Osteocyte (in vitro differentiated cells): ENCODE data around the gene CDC37L1. TPM values are rescaled to one million over a fixed set of nuclear protein-coding genes. Genes with fewer than 3 reads are reported as not detected.

Experiments
- DNase-seq: peaks from one replicate; pipeline ENCODE4 v3.0.0; 2021; ENCODE audit warnings: mixed read lengths; ENCODE audit not compliant: unreplicated experiment; ENCODE audit errors: extremely low spot score
- H3K27ac Mint-ChIP-seq: one replicate; pipeline ENCODE4 v1.8.0; 2021; ENCODE audit warnings: mild to moderate bottlenecking, mixed read lengths; ENCODE audit not compliant: unreplicated experiment
- H3K27me3 Mint-ChIP-seq: one replicate; pipeline ENCODE4 v1.8.0; 2021; ENCODE audit warnings: mixed read lengths; ENCODE audit not compliant: unreplicated experiment
- H3K36me3 Mint-ChIP-seq: one replicate; pipeline ENCODE4 v1.8.0; 2021; ENCODE audit warnings: mixed read lengths; ENCODE audit not compliant: unreplicated experiment
- H3K4me1 Mint-ChIP-seq: one replicate; pipeline ENCODE4 v1.8.0; 2021; ENCODE audit warnings: mixed read lengths; ENCODE audit not compliant: unreplicated experiment
- H3K4me3 Mint-ChIP-seq: one replicate; pipeline ENCODE4 v1.8.0; 2021; ENCODE audit warnings: mild to moderate bottlenecking, moderate library complexity, mixed read lengths; ENCODE audit not compliant: unreplicated experiment
- H3K9me3 Mint-ChIP-seq: one replicate; pipeline ENCODE4 v1.8.0; 2021; ENCODE audit warnings: mixed read lengths; ENCODE audit not compliant: unreplicated experiment
- total RNA-seq: library from RNA; stranded (reverse); gene quantifications from 2 replicates; pipeline ENCODE4 v1.2.1, GENCODE V29; 2021
- TF ChIP-seq, protein P1 (sequence below): fragments of 200-600 bp; sonication (generic); IDR thresholded peaks from 2 replicates; pipeline ENCODE4 v1.5.0; 2021; ENCODE audit warnings: antibody characterized with exemption, mild to moderate bottlenecking, moderate library complexity

Gene CDC37L1
- total RNA-seq, 1 donor from 2014 or later, result 19.9 TPM

DNA sequence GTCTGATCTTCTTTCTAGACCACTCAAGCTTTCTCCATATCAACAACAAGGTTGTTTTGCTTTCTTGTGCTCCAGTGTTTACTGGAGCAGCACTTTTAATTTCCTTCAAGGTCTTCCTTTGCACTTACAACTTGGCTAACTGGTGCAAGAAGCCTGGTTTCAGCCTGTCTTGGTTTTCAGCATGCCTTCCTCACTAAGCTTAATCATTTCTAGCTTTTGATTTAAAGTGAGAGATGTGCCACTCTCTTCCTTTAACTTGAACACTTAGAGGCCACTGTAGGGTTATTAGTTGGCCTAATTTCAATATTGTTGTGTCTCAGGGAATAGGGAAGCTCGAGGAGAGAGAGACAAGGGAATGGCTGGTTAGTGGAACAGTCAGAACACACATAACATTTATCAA, 48.2 kb downstream of the CDC37L1 start:
- no peak overlapping the region for H3K4me3 Mint-ChIP-seq
- H3K36me3 Mint-ChIP-seq, result peaks cover 14% of the 10 kb centered on the region
- no peak overlapping the region for H3K27ac Mint-ChIP-seq
- no peaks in the 10 kb centered on the region for H3K27me3 Mint-ChIP-seq
- H3K4me1 Mint-ChIP-seq, result no peaks in the 10 kb centered on the region
- no peak for DNase-seq
- no peaks in the 10 kb centered on the region for H3K9me3 Mint-ChIP-seq
- TF ChIP-seq, protein P1, sequence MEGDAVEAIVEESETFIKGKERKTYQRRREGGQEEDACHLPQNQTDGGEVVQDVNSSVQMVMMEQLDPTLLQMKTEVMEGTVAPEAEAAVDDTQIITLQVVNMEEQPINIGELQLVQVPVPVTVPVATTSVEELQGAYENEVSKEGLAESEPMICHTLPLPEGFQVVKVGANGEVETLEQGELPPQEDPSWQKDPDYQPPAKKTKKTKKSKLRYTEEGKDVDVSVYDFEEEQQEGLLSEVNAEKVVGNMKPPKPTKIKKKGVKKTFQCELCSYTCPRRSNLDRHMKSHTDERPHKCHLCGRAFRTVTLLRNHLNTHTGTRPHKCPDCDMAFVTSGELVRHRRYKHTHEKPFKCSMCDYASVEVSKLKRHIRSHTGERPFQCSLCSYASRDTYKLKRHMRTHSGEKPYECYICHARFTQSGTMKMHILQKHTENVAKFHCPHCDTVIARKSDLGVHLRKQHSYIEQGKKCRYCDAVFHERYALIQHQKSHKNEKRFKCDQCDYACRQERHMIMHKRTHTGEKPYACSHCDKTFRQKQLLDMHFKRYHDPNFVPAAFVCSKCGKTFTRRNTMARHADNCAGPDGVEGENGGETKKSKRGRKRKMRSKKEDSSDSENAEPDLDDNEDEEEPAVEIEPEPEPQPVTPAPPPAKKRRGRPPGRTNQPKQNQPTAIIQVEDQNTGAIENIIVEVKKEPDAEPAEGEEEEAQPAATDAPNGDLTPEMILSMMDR, result no peak

DNA sequence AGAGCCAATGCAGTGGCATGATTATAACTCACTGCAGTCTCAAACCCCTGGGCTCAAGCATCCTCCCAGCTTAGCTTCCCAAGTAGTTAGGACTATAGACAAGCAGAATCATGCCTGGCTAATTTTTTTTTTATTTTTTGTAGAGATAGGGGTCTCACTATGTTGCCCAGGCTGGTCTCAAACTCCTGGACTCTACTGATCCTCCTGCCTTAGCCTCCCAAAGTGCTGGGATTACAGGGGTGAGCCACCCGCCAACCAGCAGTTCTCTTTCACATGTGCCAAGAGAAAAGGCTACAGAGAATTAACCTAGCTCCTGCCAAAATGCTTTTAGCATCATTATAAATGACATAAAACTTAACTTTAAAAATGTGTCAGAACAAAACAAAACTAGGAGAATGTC, 53.5 kb downstream of the CDC37L1 start:
- Mint-ChIP-seq H3K4me1 (peaks cover 3% of the 10 kb centered on the region), H3K9me3 (no peaks in the 10 kb centered on the region), H3K36me3 (peaks cover 5% of the 10 kb centered on the region), H3K27ac (peak overlapping the region; percentile 31), H3K27me3 (no peaks in the 10 kb centered on the region), H3K4me3 (no peak overlapping the region)
- no peak for DNase-seq
- TF ChIP-seq, protein P1, result no peak

DNA sequence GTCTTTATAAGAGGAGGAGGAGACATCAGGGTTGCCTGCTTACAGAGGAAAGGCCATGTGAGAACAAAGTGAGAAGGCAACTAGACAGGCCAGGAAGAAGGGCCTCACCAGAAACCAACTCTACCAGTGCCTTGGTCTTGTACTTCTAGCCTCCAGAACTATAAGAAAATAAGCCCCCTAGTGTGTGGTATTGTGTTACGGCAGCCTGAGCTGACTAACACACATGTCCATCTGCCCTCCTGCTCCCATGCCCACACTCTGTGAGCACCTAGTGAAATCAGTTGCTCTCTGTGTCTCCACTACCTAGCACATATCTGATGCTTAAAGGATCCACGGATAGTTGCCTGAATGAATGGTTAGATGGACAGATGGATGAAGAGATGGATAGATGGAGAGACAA, 54.8 kb downstream of the CDC37L1 start:
- H3K4me3 Mint-ChIP-seq, result no peak overlapping the region
- H3K27ac Mint-ChIP-seq, result no peak overlapping the region
- DNase-seq, result no peak
- no peaks in the 10 kb centered on the region for H3K9me3 Mint-ChIP-seq
- peaks cover 13% of the 10 kb centered on the region for H3K4me1 Mint-ChIP-seq
- no peaks in the 10 kb centered on the region for H3K27me3 Mint-ChIP-seq
- TF ChIP-seq, protein P1, result no peak
- peaks cover 5% of the 10 kb centered on the region for H3K36me3 Mint-ChIP-seq

DNA sequence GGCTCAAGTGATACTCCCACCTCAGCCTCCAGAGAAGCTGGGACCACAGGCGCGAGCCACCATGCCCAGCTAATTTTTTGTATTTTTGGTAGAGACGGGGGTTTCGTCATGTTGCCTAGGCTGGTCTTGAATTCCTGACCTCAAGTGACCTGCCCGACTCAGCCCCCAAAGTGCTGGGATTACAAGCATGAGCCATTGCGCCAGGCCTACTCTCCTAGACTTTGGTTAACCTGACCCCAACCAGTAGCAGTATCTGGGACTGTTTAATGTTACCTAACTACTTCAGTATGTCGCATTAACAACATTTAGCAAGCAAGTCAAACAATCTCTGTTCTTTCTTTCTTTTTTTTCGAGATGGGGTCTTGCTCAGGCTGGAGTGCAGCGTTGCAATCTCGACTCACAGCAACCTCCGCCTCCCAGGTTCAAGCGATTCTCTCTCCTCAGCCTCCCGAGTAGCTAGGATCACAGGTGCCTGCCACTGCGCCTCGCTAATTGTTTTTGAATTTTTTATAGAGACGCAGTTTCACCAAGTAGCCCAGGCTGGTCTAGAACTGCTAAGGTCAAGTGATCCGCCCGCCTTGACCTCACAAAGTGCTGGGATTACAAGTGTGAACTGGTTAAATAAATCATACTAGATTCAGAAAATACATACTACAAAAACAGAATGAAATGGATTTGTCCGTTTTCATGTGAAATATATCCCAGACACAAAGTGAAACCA, 59.7 kb downstream of the CDC37L1 start:
- Mint-ChIP-seq H3K36me3 (peaks cover 3% of the 10 kb centered on the region), H3K27me3 (no peaks in the 10 kb centered on the region), H3K4me3 (peak overlapping the region; percentile 90), H3K27ac (peak overlapping the region; percentile 93), H3K4me1 (peaks cover 36% of the 10 kb centered on the region), H3K9me3 (no peaks in the 10 kb centered on the region)
- DNase-seq, result no peak
- TF ChIP-seq, protein P1, result no peak

DNA sequence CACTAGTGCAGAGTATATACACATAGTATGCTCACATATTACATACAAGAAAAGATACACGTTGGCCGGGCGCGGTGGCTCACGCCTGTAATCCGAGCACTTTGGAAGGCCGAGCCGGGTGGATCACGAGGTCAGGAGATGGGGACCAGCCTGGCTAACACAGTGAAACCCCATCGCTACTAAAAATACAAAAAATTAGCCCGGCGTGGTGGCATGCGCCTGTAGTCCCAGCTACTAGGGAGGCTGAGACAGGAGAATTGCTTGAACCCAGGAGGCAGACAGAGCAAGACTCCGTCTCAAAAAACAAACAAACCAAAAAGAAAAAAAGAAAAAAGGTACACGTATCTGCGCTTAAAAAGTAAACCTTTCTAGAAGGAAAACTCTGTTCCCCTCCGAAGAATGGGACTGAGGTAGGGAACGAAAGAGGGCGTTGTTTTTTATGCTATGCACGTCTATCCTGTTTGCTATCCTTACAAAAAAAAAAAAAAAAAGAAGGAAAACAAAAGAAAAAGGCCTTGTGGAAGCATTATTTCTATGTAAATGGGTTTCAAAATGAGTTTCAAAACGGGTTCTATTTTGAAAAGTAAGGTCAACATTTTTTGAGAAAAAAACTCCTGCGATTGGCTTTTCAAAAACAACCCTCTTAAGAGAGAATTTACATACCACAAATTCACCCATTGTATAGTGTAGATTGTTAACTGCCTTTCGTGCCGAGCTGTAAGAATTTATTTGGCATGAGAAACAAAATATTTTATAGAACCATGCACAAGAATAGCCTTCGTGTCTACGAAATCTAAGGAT, 60.4 kb downstream of the CDC37L1 start:
- no peak for DNase-seq
- Mint-ChIP-seq H3K4me1 (peaks cover 36% of the 10 kb centered on the region), H3K27me3 (no peaks in the 10 kb centered on the region), H3K36me3 (peaks cover under 1% of the 10 kb centered on the region), H3K9me3 (no peaks in the 10 kb centered on the region), H3K27ac (peak overlapping the region; percentile 93), H3K4me3 (peak overlapping the region; percentile 90)
- TF ChIP-seq, protein P1, result no peak
